ENCODE results near the gene FNTB.

FNTB gene

DNA sequence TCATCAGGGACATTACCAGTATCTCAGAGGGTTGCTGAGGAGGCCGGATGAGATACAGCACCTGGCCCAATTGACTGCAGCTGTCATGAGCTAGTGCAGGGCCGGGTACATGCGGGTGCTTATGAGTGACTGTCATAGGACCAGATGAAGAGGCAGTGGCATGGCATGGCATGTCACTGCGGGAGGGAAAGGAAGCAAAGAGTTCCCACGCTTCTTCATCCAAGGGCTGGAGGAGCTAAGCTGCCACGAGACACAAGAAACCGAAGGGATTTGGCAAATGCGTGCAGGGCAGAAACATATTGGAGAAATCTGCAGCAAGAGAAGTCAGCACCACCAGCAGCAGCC is 33.4 kb upstream of the FNTB start:
- no peak for DNase-seq

- no peak for DNase-seq
Measured at GRCh38 chr14:64953661-64954060, 33.0 kb upstream of the FNTB start.

GRCh38 chr14:64954491-64955240 is 32.0 kb upstream of the FNTB start:
- DNase-seq: no peak

DNA sequence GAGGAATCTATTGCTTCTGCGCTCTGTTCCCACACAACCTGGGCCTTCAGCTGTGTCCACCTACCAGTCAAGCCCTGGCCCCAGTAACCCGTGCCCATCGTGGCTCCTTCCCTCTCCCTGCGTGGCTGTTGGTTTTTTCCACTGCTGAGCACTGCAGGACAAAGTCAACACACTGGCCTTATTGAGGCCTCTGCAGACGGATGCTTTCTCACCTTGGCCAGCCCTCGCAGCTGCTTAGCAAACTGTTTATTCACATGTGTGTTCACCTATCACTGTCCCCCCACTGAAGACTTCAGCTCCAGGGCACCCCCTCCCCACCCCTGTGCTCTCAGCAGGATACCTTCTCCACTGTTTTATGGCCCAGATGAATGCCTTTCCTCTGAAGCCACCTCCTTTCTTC is 31.4 kb upstream of the FNTB start:
- DNase-seq: no peak

DNA sequence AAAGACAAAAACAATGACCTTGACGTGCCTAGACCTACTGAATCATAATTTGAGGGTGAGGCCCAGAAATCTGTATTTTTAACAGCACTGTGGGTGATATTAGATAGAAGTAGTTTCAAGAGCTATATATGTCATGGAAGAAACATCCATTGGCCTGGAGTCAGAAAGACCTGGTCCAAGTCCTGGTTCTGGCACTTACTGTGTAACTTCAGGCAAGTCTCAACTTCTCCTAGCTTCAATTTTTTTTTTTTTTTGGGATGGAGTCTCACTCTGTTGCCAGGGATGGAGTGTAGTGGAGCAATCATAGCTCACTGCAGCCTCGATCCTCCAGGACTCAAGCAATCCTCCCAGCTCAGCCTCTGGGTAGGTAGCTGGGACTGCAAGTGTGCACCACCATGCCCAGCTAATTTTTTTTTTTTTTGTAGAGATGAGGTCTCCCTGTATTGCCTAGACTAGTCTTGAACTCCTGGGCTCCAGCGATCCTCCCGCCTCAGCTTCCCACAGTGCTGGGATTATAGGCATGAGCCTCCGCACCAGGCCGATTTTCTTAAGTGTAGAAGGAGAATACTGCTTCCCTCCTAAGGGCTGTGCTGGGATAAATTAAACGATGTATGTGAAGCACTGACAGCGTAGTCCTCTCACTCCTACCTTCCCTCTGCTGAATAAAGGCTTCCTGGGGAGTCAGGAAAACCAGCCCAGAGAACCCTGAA is 29.8 kb upstream of the FNTB start:
- DNase-seq: no peak

- DNase-seq: no peak
Measured at GRCh38 chr14:64958201-64958600, 28.5 kb upstream of the FNTB start.

DNA sequence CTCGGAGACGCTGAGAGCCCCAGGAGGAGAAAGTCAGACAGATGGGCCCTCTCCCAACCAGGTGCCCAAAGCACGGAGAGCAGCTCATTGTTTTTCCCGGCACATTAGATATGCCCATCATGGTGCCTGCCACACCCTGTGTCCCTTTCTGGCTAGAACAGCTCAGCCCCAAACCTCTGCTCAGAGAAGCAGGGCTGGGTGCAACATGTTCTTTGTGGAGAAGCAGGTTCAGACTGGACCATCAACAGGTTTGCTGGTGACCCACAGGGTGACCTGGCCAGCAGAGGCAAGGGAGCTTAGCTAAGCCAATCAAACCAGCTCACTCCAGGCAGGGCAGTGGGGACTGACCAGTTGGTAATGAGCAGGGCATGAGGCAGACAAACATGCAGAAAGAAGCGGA is 28.0 kb upstream of the FNTB start:
- no peak for DNase-seq

GRCh38 chr14:64960762-64961276 is 25.9 kb upstream of the FNTB start:
- DNase-seq: no peak

DNA sequence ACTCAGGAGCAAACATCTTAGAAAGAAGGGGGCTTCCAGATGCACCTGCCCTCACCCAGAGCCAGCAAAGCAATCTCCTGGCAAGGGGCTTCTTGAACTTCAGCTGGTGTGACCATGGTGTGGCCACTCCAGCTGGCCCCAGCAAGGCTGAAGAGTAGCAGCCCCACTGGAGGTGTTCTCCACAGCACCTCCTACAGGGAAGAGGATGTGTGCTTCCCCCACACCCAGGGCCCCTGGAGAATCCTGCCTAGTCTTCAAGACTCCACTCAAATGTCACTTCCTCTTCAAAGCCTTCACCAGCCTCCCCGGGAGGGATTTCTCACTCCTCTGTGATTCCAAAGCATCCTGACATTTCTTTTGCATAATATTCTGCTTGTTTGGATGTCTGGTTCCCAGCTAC is 23.1 kb upstream of the FNTB start:
- no peak for DNase-seq

DNA sequence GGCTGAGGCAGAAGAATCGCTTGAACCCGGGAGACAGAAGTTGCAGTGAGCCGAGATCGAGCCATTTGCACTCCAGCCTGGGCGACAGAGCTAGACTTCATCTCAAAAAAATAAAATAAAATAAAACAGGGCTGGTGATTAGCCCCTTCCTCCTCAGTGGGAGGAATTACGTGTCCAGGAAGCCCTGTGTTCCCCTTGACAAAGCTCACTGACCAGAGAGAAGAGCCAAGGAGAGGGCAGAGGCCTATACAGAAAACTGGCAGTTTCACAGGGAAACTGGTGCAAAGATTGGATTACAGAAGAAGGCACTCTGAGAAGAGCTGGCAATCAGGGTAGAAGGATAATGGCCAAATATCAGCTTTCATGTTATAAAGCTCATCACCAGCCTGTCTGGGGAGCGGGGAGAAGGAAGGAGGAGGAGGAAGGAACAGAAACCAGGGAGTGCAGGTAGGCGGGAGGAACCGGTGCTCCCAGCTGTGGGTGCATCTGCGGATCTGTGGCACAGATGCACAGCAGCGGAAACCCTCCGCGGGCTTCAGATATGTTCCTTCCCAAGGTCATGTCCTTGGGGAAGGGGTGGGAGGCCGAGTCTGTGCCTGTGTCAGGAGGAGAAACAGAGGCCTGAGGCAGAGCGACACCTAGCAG is 21.2 kb upstream of the FNTB start:
- no peak for DNase-seq

GRCh38 chr14:64966976-64967375 is 19.7 kb upstream of the FNTB start:
- DNase-seq: no peak

DNA sequence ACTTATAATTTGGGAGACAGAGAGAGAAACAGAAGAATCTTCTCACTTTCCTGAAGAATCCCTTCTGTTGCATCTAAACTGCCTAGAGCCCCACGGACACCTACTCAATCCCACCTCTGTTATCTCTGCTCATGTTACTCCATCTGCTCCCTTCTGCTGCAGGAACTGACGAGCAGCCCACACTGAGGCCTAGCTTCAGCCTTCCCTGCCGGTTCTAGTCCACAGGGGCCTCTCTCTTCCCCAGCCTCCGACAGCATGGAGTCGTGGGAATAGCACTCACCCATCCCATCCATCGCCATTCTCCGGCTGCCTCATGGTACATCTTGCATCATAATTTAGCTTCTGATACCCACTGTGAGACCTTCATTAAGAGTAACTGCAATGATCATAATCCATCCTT is 18.5 kb upstream of the FNTB start:
- DNase-seq: no peak

DNA sequence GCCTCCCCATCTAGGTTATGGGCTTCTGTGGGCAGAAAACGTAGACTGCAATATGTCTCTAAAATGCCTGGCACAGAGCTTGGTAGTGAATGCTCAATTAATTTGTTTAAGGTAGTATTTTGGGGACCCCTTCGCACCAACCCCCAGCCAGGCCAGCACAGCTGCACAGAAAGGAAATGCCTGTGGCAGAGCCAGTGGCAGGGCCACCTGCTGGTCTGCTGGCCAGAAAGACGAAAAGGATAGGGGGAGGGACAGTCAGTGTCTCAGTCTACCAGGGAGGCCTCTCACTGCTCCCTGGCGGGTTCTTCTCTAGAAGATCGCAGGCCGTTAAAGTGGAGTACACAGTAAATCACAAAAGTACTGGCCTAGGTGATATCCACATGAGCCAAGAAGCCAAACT is 18.0 kb upstream of the FNTB start:
- DNase-seq: peak in 1 of 2 experiments; percentile 46

GRCh38 chr14:64970041-64970440 is 16.7 kb upstream of the FNTB start:
- DNase-seq: no peak

DNA sequence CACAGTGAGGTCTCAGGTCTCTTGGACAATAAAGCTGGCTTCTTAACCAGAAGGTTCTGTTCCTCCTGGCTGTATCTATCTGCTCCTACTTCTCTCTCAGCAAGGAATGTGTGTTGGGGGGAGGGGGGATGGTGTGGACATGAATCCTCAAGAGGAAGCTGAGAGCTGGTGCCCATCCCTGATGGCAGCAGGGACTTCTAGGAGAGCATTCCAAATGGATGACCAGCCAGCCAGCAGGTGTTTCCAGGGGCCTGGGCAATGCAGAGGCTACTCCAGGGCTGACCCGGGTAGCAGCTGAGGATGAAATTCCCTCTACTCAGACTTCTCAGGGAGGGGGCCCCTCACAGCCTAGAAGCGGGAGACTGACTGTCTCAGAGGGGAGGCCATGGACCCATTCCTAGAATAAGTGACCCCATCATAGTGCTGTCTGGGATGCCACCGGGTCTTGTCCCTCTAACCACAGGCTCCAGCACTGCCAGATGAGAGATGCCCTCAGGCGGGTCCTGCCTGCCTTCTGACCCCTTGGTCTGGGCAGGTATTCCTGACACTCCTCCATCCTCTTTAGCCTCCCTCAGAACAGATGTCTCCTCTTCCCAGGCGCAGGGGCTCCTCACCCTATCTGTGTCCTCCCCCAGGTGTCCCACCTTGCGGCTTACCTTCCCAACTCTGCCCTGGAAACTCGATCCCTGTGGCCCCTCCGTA is 15.8 kb upstream of the FNTB start:
- no peak for DNase-seq

DNA sequence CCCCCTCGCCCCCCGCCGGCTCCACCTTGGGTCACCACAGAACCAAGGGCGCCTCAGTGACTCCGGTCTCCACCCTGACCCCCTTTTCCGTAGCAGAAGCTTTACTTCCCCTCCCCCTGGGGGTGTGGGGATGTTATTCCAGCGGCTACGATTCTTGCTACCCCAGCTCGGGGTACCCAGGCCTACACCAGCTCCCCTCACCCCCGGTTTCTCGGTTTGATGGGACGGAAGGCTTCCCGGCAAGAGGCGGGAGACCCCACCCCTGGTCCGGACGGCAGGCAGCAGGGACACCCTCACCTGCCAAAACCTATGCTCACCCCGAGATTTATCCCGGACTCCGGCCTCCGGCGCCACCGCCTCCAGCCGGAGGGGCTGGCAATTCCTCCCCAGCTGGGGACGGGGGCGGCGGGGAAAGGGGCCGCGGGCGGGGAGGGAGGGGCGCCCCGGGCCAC is 15.2 kb upstream of the FNTB start:
- DNase-seq: no peak

DNA sequence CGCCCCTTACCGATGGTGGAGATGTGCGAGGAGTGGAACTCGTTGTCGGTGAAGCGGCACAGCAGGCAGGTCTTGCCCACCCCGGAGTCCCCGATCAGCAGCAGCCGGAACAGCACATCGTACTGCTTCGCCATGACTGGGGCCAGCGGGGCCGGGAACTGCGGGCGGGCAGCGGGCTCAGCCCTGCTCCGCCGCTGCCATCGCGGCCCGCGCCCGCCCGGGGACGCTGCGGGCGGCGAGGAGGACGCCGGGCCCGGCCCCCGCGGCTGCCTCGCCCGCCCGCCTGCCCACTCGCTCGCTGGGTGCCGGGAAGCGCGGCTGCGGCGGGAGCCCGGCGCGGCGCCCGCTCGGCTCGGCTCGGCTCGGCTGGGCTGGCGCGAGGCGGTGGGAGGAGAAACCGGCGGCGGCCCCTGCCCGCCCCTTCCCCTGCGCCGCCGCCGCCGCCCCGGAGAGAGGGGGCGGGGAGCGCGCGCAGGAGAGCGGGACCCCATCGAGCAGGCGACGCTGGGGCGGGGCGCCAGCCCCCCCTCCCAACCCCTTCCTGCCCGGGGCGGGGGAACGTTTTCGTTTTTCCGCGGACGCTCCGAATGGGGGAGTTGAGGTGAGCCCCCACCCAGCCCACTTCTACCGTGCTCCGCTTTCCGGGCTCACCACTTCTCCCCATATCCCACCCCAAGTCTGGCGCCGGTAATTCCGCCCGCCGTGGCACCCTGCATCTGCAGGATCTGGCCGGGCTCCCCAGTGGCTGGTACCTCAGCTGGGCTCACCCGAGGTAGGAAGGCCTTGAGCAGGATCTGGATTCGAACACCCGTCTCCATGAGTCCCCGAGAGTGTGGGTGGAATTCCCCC is 14.5 kb upstream of the FNTB start, which contains the start of gene RAB15:
Gene RAB15 (minus strand): TSS at position 394 of the 849 bp plus-strand sequence. CDS start 260 bp downstream, at position 134.
- DNase-seq: no peak

GRCh38 chr14:64973026-64973442 is 13.7 kb upstream of the FNTB start:
- DNase-seq: no peak

GRCh38 chr14:64973826-64974225 is 12.9 kb upstream of the FNTB start:
- no peak for DNase-seq

- DNase-seq: no peak
Measured at GRCh38 chr14:64974563-64974962, 12.1 kb upstream of the FNTB start.

DNA sequence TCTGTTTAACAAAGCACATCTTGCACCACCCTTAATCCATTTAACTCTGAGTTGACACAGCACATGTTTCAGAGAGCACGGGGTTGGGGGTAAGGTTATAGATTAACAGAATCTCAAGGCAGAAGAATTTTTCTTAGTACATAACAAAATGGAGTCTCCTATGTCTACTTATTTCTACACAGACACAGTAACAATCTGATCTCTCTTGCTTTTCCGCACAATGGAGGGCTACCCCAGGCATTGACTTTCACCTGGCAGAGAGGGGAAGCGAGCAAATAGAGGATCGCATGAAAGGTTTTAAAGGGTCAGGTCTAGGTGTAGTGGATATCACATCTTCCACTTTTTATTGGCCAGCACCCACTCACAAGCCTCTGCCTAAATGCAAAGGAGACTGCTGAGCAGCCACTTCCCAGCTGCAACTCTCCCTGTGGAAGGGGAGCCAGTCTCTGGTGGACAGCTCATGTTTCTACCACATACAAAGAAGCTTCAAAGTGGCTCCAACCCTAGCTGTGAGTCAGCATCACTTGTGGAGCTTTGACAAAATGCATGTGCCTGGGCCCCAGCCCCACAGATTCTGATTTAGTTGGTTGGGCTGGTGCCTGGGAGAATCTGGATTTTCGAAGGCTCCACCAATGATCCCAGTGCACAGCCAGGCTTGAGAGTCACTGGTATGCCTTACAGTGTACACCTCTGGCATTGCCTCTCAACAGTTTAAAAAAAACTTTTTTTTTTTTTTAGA is 7.2 kb upstream of the FNTB start:
- no peak for DNase-seq

Measured in SHP77 (cell line).